SK-N-SH (cell line): Measurements from ENCODE around the gene PDE11A. TPM values are rescaled to one million over a fixed set of nuclear protein-coding genes. Genes with fewer than 3 reads are reported as not detected.

Experiments used
- CTCF ChIA-PET: fragments of 300-600, 350-600 bp; formaldehyde crosslinking; extraction: SDS; loops from one replicate; lab custom pipeline; 2021; lab: Yijun Ruan, JAX
- POLR2A ChIA-PET: fragments of 350-600 bp; sonication (Branson Sonifier 250); formaldehyde crosslinking; extraction: SDS; loops from one replicate; lab custom pipeline; 2020; ENCODE audit warnings: antibody characterized with exemption, inconsistent platforms; lab: Yijun Ruan, JAX
- DNase-seq: peaks from one replicate; pipeline ENCODE4 v3.0.0; 2012
- H2AFZ ChIP-seq: fragments of 200-600 bp; sonication (generic); 2 replicates; pipeline ENCODE4 v1.8.1; 2016; ENCODE audit warnings: antibody characterized with exemption, mild to moderate bottlenecking, low read depth
- H3F3A ChIP-seq: fragments of 200-600 bp; sonication (generic); replicated peaks from 2 replicates; pipeline ENCODE3; 2016; ENCODE audit warnings: antibody characterized with exemption, mild to moderate bottlenecking; ENCODE audit not compliant: insufficient read depth
- H3K27ac ChIP-seq, 2 experiments: fragments of 200-500 bp in 1 of 2; fragments of 200-600 bp in 1 of 2; sonication (Bioruptor generic) in 1 of 2; sonication (generic), shearing (Covaris generic) in 1 of 2; 2 replicates each; pipeline versions ENCODE4 v1.5.1 to v1.6.1; 2014 to 2016; ENCODE audit warnings: low read depth in 2 of 2, inconsistent platforms in 1 of 2, low read length in 1 of 2, mild to moderate bottlenecking in 1 of 2, mixed read lengths in 1 of 2
- H3K27me3 ChIP-seq: fragments of 200-600 bp; sonication (generic), shearing (Covaris generic); 2 replicates; pipeline ENCODE4 v1.6.1; 2016; ENCODE audit warnings: mixed run types; ENCODE audit not compliant: insufficient read depth
- H3K36me3 ChIP-seq, 2 experiments: fragments of 200-500 bp in 1 of 2; fragments of 200-600 bp in 1 of 2; sonication (Bioruptor generic) in 1 of 2; sonication (generic) in 1 of 2; replicated peaks in 1 of 2; 2 replicates each; pipeline versions ENCODE3 to v1.5.1; 2014 to 2016; ENCODE audit warnings: low read length in 1 of 2, mild to moderate bottlenecking in 1 of 2; ENCODE audit not compliant: insufficient read depth in 2 of 2, control insufficient read depth in 1 of 2
- H3K4me1 ChIP-seq, 2 experiments: fragments of 200-500 bp in 1 of 2; fragments of 200-600 bp in 1 of 2; sonication (Bioruptor generic) in 1 of 2; sonication (generic), shearing (Covaris generic) in 1 of 2; 2 replicates each; pipeline versions ENCODE4 v1.5.1 to v1.6.1; 2014 to 2016; ENCODE audit warnings: low read depth in 1 of 2, low read length in 1 of 2, mixed run types in 1 of 2; ENCODE audit not compliant: insufficient read depth in 2 of 2, control insufficient read depth in 1 of 2
- H3K4me2 ChIP-seq: fragments of 200-600 bp; sonication (generic), shearing (Covaris generic); 2 replicates; pipeline ENCODE4 v1.6.1; 2017; ENCODE audit warnings: mixed run types
- H3K4me3 ChIP-seq, 2 experiments: fragments of 200-500 bp in 1 of 2; fragments of 200-600 bp in 1 of 2; sonication (Bioruptor generic) in 1 of 2; sonication (generic), shearing (Covaris generic) in 1 of 2; 2 replicates each; pipeline versions ENCODE4 v1.5.1 to v1.8.1; 2014 to 2016; ENCODE audit warnings: low read depth in 2 of 2, inconsistent platforms in 1 of 2, low read length in 1 of 2, mild to moderate bottlenecking in 1 of 2, mixed read lengths in 1 of 2, moderate library complexity in 1 of 2
- H3K79me2 ChIP-seq: fragments of 200-600 bp; sonication (generic); 2 replicates; pipeline ENCODE4 v1.8.1; 2017; ENCODE audit warnings: mild to moderate bottlenecking; ENCODE audit not compliant: insufficient read depth
- H3K9ac ChIP-seq: fragments of 200-600 bp; sonication (generic); 2 replicates; pipeline ENCODE4 v1.6.1; 2017; ENCODE audit warnings: mixed run types
- H3K9me2 ChIP-seq: fragments of 200-600 bp; sonication (generic); 2 replicates; pipeline ENCODE4 v1.6.1; 2017; ENCODE audit warnings: mixed run types
- H3K9me3 ChIP-seq: fragments of 200-600 bp; sonication (generic); 2 replicates; pipeline ENCODE4 v1.6.1; 2017; ENCODE audit warnings: mixed run types, mild to moderate bottlenecking, moderate library complexity
- H4K20me1 ChIP-seq: fragments of 200-600 bp; sonication (generic); 2 replicates; pipeline ENCODE4 v1.6.1; 2017; ENCODE audit warnings: mild to moderate bottlenecking, mixed run types; ENCODE audit not compliant: insufficient read depth
- CHD2 ChIP-seq: fragments of 150-350 bp; IDR thresholded peaks from 2 replicates; pipeline ENCODE4 v1.6.1; 2018; ENCODE audit warnings: low read length; ENCODE audit not compliant: partially characterized antibody
- ELF1 ChIP-seq: IDR thresholded peaks from 2 replicates; pipeline ENCODE4 v1.4.0; 2012
- EP300 ChIP-seq, 2 experiments: IDR thresholded peaks; 2 replicates each; pipeline versions ENCODE4 v1.4.0 to v1.6.1; 2012; ENCODE audit warnings: borderline replicate concordance in 1 of 2, low read depth in 1 of 2, low read length in 1 of 2
- EZH2phosphoT487 ChIP-seq: fragments of 200-600 bp; sonication (generic); IDR thresholded peaks from 2 replicates; pipeline ENCODE4 v1.6.1; 2017; ENCODE audit warnings: low read depth, mixed run types, mild to moderate bottlenecking, antibody characterized with exemption, moderate library complexity, borderline replicate concordance
- FOXM1 ChIP-seq: IDR thresholded peaks from 2 replicates; pipeline ENCODE4 v1.4.0; 2012; ENCODE audit warnings: low read depth, mild to moderate bottlenecking
- MEF2A ChIP-seq: IDR thresholded peaks from 2 replicates; pipeline ENCODE4 v1.4.0; 2012; ENCODE audit warnings: low read depth, borderline replicate concordance
- NFIC ChIP-seq: IDR thresholded peaks from 2 replicates; pipeline ENCODE4 v1.4.0; 2012; ENCODE audit warnings: borderline replicate concordance
- NRF1 ChIP-seq: IDR thresholded peaks from 2 replicates; pipeline ENCODE4 v1.6.1; 2012; ENCODE audit warnings: low read depth, mild to moderate bottlenecking, low read length
- PBX3 ChIP-seq: IDR thresholded peaks from 2 replicates; pipeline ENCODE4; 2012
- POLR2AphosphoS5 ChIP-seq: IDR thresholded peaks from 2 replicates; pipeline ENCODE4 v1.6.1; 2012; ENCODE audit warnings: low read depth, low read length
- RAD21 ChIP-seq: IDR thresholded peaks from 2 replicates; pipeline ENCODE4 v1.6.1; 2012; ENCODE audit warnings: mild to moderate bottlenecking, low read length
- RXRA ChIP-seq: IDR thresholded peaks from 2 replicates; pipeline ENCODE4 v1.4.0; 2012; ENCODE audit warnings: low read depth, mild to moderate bottlenecking, borderline replicate concordance
- SIN3A ChIP-seq: IDR thresholded peaks from 2 replicates; pipeline ENCODE4 v1.6.1; 2012; ENCODE audit warnings: low read depth, mild to moderate bottlenecking, low read length, moderate library complexity, borderline replicate concordance
- SMC3 ChIP-seq: IDR thresholded peaks from 2 replicates; pipeline ENCODE4 v1.6.1; 2012; ENCODE audit warnings: low read depth, low read length, improper control_type of control experiment
- TAF1 ChIP-seq: IDR thresholded peaks from 2 replicates; pipeline ENCODE4 v1.6.1; 2012; ENCODE audit warnings: low read depth, mild to moderate bottlenecking, low read length, moderate library complexity, borderline replicate concordance
- TEAD4 ChIP-seq: IDR thresholded peaks from 2 replicates; pipeline ENCODE4 v1.4.0; 2012; ENCODE audit warnings: mild to moderate bottlenecking, borderline replicate concordance; ENCODE audit not compliant: insufficient read depth
- YY1 ChIP-seq: IDR thresholded peaks from 2 replicates; pipeline ENCODE4 v1.4.0; 2012; ENCODE audit warnings: low read depth, mild to moderate bottlenecking
- WGBS: methylation state at CpG from one replicate; pipeline ENCODE4 v1.1.6; 2017; ENCODE audit warnings: low lambda C conversion rate; 5-methylcytosine and 5-hydroxymethylcytosine counted together
- polyA plus RNA-seq, 3 experiments: library from polyadenylated mRNA; depleted of rRNA; stranded (reverse); fragments of >200 nt; gene quantifications; 2 replicates each; pipeline ENCODE4 v1.2.3, GENCODE V29; 2012
- TF ChIP-seq, protein P1 (sequence below): IDR thresholded peaks from 2 replicates; pipeline ENCODE4 v1.4.0; 2012; ENCODE audit warnings: low read depth
- TF ChIP-seq, protein P2 (sequence below): IDR thresholded peaks from 2 replicates; pipeline ENCODE4 v1.4.0; 2012; ENCODE audit warnings: low read depth, borderline replicate concordance
- TF ChIP-seq, protein P3 (sequence below): fragments of 150-350 bp; IDR thresholded peaks from 2 replicates; pipeline ENCODE4 v1.6.1; 2017; ENCODE audit warnings: antibody characterized with exemption, low read length, low read depth, borderline replicate concordance

The PDE11A gene
- polyA plus RNA-seq, 1 of the 3 experiments (the other 2 are of a cell fraction), result 0.10 TPM

DNA sequence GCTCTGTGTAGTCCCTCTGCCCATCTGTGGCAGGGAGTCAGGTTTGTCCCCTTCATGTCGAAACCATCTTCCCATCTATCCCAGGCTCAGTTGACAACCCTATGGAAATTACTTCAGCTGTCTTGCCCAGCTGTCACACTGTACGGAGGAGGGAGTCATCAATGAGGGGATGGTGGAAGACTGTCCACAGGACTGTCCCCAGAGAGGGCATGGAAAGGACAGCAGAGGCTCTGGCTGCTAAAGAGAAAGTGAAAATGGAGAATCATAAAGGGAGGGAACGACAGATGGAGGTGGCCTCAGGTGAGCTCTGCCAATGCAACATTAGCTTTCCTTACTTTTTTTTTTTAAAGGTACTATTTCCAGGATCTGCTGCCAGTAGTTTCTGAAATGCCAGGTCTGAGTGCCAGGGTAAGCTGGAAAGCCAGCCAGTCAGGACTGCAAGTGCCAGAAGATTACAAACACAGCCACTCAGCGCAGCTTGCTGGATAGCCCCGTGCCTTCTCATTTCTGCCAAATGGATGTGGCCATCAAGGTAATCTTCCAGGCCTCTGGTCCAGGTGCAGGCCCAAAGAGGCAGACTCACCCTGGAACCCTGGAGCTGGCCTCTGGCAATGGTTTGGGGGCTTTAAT lies 487.2 kb downstream of the PDE11A start:
- ChIA-PET CTCF (interaction anchor here (0.6 to 1.2 kb wide), 4 partner anchors 19 to 1273 kb away, joined by 3 to 4 read pairs (median 3); no protein-coding TSS in a partner anchor), POLR2A (no interaction called here)
- H2AFZ ChIP-seq, result no peak overlapping the region
- no peaks in the 10 kb centered on the region for H3K9me3 ChIP-seq
- no peak overlapping the region for H3K4me3 ChIP-seq
- peaks cover 0 to 10% of the 10 kb centered on the region in 2 experiments; a peak in 1 of 4 replicates for H3K4me1 ChIP-seq
- no peak overlapping the region for H3K27ac ChIP-seq
- no peak for DNase-seq
- H4K20me1 ChIP-seq, result no peaks in the 10 kb centered on the region
- no peaks in the 10 kb centered on the region for H3K36me3 ChIP-seq
- no peaks in the 10 kb centered on the region for H3K9me2 ChIP-seq
- no peaks in the 10 kb centered on the region for H3F3A ChIP-seq
- TF ChIP-seq TEAD4 (no peak), TAF1 (no peak), NRF1 (no peak), MEF2A (no peak), EZH2phosphoT487 (no peak), RXRA (no peak), RAD21 (no peak), SIN3A (no peak), NFIC (no peak), ELF1 (no peak), FOXM1 (no peak), CHD2 (no peak), POLR2AphosphoS5 (no peak), EP300 (IDR thresholded peaks at IDR 0.05; ENCODE audit: borderline replicate concordance in 1 of 2, low read depth in 1 of 2, low read length in 1 of 2) (no peak), SMC3 (no peak), YY1 (no peak), PBX3 (no peak)
- TF ChIP-seq, protein P1, sequence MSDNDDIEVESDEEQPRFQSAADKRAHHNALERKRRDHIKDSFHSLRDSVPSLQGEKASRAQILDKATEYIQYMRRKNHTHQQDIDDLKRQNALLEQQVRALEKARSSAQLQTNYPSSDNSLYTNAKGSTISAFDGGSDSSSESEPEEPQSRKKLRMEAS, result no peak
- TF ChIP-seq, protein P2, sequence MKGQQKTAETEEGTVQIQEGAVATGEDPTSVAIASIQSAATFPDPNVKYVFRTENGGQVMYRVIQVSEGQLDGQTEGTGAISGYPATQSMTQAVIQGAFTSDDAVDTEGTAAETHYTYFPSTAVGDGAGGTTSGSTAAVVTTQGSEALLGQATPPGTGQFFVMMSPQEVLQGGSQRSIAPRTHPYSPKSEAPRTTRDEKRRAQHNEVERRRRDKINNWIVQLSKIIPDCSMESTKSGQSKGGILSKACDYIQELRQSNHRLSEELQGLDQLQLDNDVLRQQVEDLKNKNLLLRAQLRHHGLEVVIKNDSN, result no peak
- TF ChIP-seq, protein P3, sequence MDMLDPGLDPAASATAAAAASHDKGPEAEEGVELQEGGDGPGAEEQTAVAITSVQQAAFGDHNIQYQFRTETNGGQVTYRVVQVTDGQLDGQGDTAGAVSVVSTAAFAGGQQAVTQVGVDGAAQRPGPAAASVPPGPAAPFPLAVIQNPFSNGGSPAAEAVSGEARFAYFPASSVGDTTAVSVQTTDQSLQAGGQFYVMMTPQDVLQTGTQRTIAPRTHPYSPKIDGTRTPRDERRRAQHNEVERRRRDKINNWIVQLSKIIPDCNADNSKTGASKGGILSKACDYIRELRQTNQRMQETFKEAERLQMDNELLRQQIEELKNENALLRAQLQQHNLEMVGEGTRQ, result no peak
- WGBS, result 80% methylated on average over 5 of the region's 5 CpGs
- H3K9ac ChIP-seq, result no peak overlapping the region
- H3K27me3 ChIP-seq, result no peaks in the 10 kb centered on the region
- H3K4me2 ChIP-seq, result no peak overlapping the region
- no peaks in the 10 kb centered on the region for H3K79me2 ChIP-seq
